ENCODE results near the gene GALNT2. TPM values are rescaled to one million over a fixed set of nuclear protein-coding genes. Genes with fewer than 3 reads are reported as not detected.

The GALNT2 gene
- total and polyA plus RNA-seq, 2 of the 13 experiments (the other 11 are each of a cell fraction or from before 2014, with no cell fraction given), result 39.3 to 39.6 TPM

DNA sequence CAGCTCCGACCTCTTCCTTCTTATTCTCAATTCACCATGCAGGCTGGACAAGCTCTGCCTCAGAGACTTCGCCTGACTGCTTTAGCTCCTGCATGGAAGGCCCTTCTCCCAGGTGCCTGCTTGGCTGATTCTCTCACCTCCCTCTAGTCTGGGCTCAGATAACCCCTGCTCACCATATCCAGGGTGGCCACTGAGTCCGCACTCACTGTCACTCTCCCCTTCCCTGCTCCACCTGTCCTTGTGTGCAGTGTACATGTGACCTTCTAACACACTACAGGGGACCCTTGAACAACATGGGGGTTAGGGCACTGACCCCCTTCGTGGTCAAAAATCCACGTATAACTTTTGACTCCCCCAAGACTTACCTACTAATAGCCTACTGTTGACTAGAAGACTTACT lies 14.4 kb upstream of the GALNT2 start:
- Histone ChIP-seq H3K27me3 (ENCODE audit: control insufficient read depth in 1 of 2, insufficient read depth in 2 of 2, low read length in 2 of 2) (peaks cover 0 to 15% of the 10 kb centered on the region in 2 experiments; a peak in 2 of 5 replicates), H3K36me3 (replicated peaks in 1 of 2; ENCODE audit: control insufficient read depth in 1 of 2, insufficient read depth in 2 of 2, low read length in 2 of 2) (no peaks in the 10 kb centered on the region), H3K9me3 (ENCODE audit: low read length) (no peaks in the 10 kb centered on the region), H4K20me1 (ENCODE audit: insufficient read depth, low read length) (no peaks in the 10 kb centered on the region), H2AFZ (ENCODE audit: low read length) (no peak overlapping the region), H3K4me1 (ENCODE audit: insufficient read depth, low read length) (peaks cover 11% of the 10 kb centered on the region), H3K4me2 (ENCODE audit: low read depth, low read length) (no peak overlapping the region), H3K9ac (ENCODE audit: insufficient read depth, low read depth, low read length) (no peak overlapping the region), H3K79me2 (ENCODE audit: insufficient read depth, low read length) (no peaks in the 10 kb centered on the region), H3K4me3 (replicated peaks in 1 of 3; ENCODE audit: insufficient read depth in 1 of 3, low read depth in 2 of 3, low read length in 3 of 3) (no peak overlapping the region), H3K27ac (ENCODE audit: extremely low read length, insufficient read depth, low read length) (no peak overlapping the region)
- ChIA-PET CTCF (ENCODE audit: low intra/inter-chr PET ratio, low total read pairs) (no interaction called here), POLR2A (no interaction called here)
- BruUV-seq (replicated peaks), result no TSS peak
- in situ Hi-C loops (cut with HindIII; ENCODE audit: extremely low pct_ligation_motif_present, low pct_unique_long_range_greater_than_20kb) (no loop called here), intact Hi-C loops (cut with micrococcal nuclease; ENCODE audit: unreplicated experiment) (no loop called here)
- peak; percentile 30; the same call in 1 of the 3 replicates for ATAC-seq
- WGBS (ENCODE audit: low lambda C conversion rate), result 29% methylated on average over 5 of the region's 5 CpGs
- TF ChIP-seq ZNF530 (CRISPR knock-in tag; IDR thresholded peaks at IDR 0.05; ENCODE audit: low read depth) (no peak), ARID5B (CRISPR knock-in tag; IDR thresholded peaks at IDR 0.05) (no peak), BCLAF1 (IDR thresholded peaks at IDR 0.05) (no peak), LCORL (IDR thresholded peaks at IDR 0.05) (no peak), LCORL (CRISPR knock-in tag; IDR thresholded peaks at IDR 0.05) (no peak), ZMAT5 (CRISPR knock-in tag; IDR thresholded peaks at IDR 0.05; ENCODE audit: borderline replicate concordance, low read depth) (no peak), XRCC5 (optimal IDR thresholded peaks at IDR 0.05; ENCODE audit: low read length) (no peak), POLR2G (IDR thresholded peaks at IDR 0.05; ENCODE audit: low read depth, low read length) (no peak), ZNF230 (CRISPR knock-in tag; IDR thresholded peaks at IDR 0.05) (no peak), THAP8 (CRISPR knock-in tag; IDR thresholded peaks at IDR 0.05; ENCODE audit: borderline replicate concordance) (no peak), DMAP1 (CRISPR knock-in tag; IDR thresholded peaks at IDR 0.05) (no peak), PHF5A (CRISPR knock-in tag; IDR thresholded peaks at IDR 0.05; ENCODE audit: low read depth, unreplicated experiment) (no peak), ZMYM3 (CRISPR knock-in tag; IDR thresholded peaks at IDR 0.05) (no peak), ZNF180 (CRISPR knock-in tag; IDR thresholded peaks at IDR 0.05; ENCODE audit: borderline replicate concordance, low read depth) (no peak), SIN3B (IDR thresholded peaks at IDR 0.05; ENCODE audit: low read length) (no peak)
- no peak for FAIRE-seq
- no peak for DNase-seq (ENCODE audit: low spot score)

All from HepG2 (cell line).